ENCODE results near the gene SFTA2. TPM values are rescaled to one million over a fixed set of nuclear protein-coding genes. Genes with fewer than 3 reads are reported as not detected.

SFTA2 gene
- total RNA-seq, 1 experiment from 2014 or later: not detected

Other genes starting within 250 kb of the SFTA2 start
- 49.9 and 50.9 TPM in 2 replicates for gene PPP1R18, start 245.5 kb downstream of the SFTA2 start, total RNA-seq (2014; rRNA removed; shearing (Covaris generic))
- 15.0 and 20.1 TPM in 2 replicates for gene NRM, start 241.2 kb downstream of the SFTA2 start, total RNA-seq (2014; rRNA removed; shearing (Covaris generic))
- gene MDC1, start 214.9 kb downstream of the SFTA2 start, total RNA-seq (2014; rRNA removed; shearing (Covaris generic)): 7.8 and 8.7 TPM in 2 replicates
- gene TUBB, start 211.8 kb downstream of the SFTA2 start, total RNA-seq (2014; rRNA removed; shearing (Covaris generic)): 1,333 and 1,508 TPM in 2 replicates
- 206 and 213 TPM in 2 replicates for gene FLOT1, start 189.5 kb downstream of the SFTA2 start, total RNA-seq (2014; rRNA removed; shearing (Covaris generic))
- 53.1 and 58.9 TPM in 2 replicates for gene IER3, start 187.6 kb downstream of the SFTA2 start, total RNA-seq (2014; rRNA removed; shearing (Covaris generic))
- 16.0 and 30.1 TPM in 2 replicates for gene DDR1, start 47.7 kb downstream of the SFTA2 start, total RNA-seq (2014; rRNA removed; shearing (Covaris generic))
- gene GTF2H4, start 24.0 kb downstream of the SFTA2 start, total RNA-seq (2014; rRNA removed; shearing (Covaris generic)): 8.4 and 8.5 TPM in 2 replicates
- gene VARS2, start 17.9 kb downstream of the SFTA2 start, total RNA-seq (2014; rRNA removed; shearing (Covaris generic)): 10.5 and 17.6 TPM in 2 replicates
- not detected in 2 replicates for gene MUCL3, start 8.8 kb upstream of the SFTA2 start, total RNA-seq (2014; rRNA removed; shearing (Covaris generic))
- not detected in 2 replicates for gene MUC21, start 51.5 kb upstream of the SFTA2 start, total RNA-seq (2014; rRNA removed; shearing (Covaris generic))
- gene MUC22, start 78.3 kb upstream of the SFTA2 start, total RNA-seq (2014; rRNA removed; shearing (Covaris generic)): not detected in 2 replicates
- gene C6orf15, start 180.4 kb upstream of the SFTA2 start, total RNA-seq (2014; rRNA removed; shearing (Covaris generic)): not detected in 2 replicates
- gene PSORS1C1, start 182.6 kb upstream of the SFTA2 start, total RNA-seq (2014; rRNA removed; shearing (Covaris generic)): 0.06 and 0.35 TPM in 2 replicates
- gene CDSN, start 188.3 kb upstream of the SFTA2 start, total RNA-seq (2014; rRNA removed; shearing (Covaris generic)): not detected in 2 replicates
- gene PSORS1C2, start 206.9 kb upstream of the SFTA2 start, total RNA-seq (2014; rRNA removed; shearing (Covaris generic)): not detected in 2 replicates
- 12.6 and 12.7 TPM in 2 replicates for gene CCHCR1, start 225.6 kb upstream of the SFTA2 start, total RNA-seq (2014; rRNA removed; shearing (Covaris generic))
- gene TCF19, start 226.4 kb upstream of the SFTA2 start, total RNA-seq (2014; rRNA removed; shearing (Covaris generic)): 14.7 and 18.8 TPM in 2 replicates
- not detected in 2 replicates for gene POU5F1, start 238.5 kb upstream of the SFTA2 start, total RNA-seq (2014; rRNA removed; shearing (Covaris generic))